Measurements from ENCODE around the gene FPR2.

GRCh38 chr19:51820011-51820410 is 59.0 kb downstream of the FPR2 start:
- TF ChIP-seq, protein P1, sequence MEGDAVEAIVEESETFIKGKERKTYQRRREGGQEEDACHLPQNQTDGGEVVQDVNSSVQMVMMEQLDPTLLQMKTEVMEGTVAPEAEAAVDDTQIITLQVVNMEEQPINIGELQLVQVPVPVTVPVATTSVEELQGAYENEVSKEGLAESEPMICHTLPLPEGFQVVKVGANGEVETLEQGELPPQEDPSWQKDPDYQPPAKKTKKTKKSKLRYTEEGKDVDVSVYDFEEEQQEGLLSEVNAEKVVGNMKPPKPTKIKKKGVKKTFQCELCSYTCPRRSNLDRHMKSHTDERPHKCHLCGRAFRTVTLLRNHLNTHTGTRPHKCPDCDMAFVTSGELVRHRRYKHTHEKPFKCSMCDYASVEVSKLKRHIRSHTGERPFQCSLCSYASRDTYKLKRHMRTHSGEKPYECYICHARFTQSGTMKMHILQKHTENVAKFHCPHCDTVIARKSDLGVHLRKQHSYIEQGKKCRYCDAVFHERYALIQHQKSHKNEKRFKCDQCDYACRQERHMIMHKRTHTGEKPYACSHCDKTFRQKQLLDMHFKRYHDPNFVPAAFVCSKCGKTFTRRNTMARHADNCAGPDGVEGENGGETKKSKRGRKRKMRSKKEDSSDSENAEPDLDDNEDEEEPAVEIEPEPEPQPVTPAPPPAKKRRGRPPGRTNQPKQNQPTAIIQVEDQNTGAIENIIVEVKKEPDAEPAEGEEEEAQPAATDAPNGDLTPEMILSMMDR (IDR thresholded peaks at IDR 0.05), result no peak
- no peak for TF ChIP-seq POLR2A (IDR thresholded peaks at IDR 0.05)
- no peak for TF ChIP-seq EP300 (IDR thresholded peaks at IDR 0.05)

Data from ovary (tissue), 3 donors.